HCT116 (cell line): ENCODE data around the gene CFAP97D2. TPM values are rescaled to one million over a fixed set of nuclear protein-coding genes. Genes with fewer than 3 reads are reported as not detected.

Experiments used
- ATAC-seq: fragments of 200-7000 bp; cut with Tn5 transposase; 2 replicates; pipeline ENCODE4 v1.9.1; 2020; ENCODE audit warnings: mild to moderate bottlenecking, moderate library complexity
- BruUV-seq: library from RNA; stranded (reverse); fragments of 400-500 nt; replicated peaks from 2 replicates; lab custom pipeline; 2021; lab: Mats Ljungman, UMichigan
- CTCF ChIA-PET: fragments of 300-600 bp; sonication (Branson Sonifier 250); formaldehyde crosslinking; loops from one replicate; lab custom pipeline; 2021; ENCODE audit warnings: antibody characterized with exemption; lab: Charles Lee
- POLR2A ChIA-PET: fragments of 300-600, 350-600 bp; sonication (Branson Sonifier 250); formaldehyde crosslinking; loops from one replicate; lab custom pipeline; 2021; ENCODE audit warnings: antibody characterized with exemption; lab: Charles Lee
- RAD21 ChIA-PET, 2 experiments: fragments of 300-600 bp; sonication (Branson Sonifier 250); formaldehyde crosslinking; loops; one replicate each; lab custom pipeline; 2023; ENCODE audit warnings: low total read pairs in 2 of 2; ENCODE audit not compliant: uncharacterized antibody in 2 of 2, unreplicated experiment in 2 of 2, low non-redundant PET in 1 of 2; lab: Charles Lee
- DNase-seq: peaks from one replicate; pipeline ENCODE4 v3.0.0-alpha.2; 2010; ENCODE audit warnings: low read depth, low spot score
- H2AFZ ChIP-seq: fragments of 200-600 bp; shearing (Covaris generic), sonication (generic); 2 replicates; pipeline ENCODE4 v1.6.1; 2017; ENCODE audit warnings: low read depth, mixed run types, mixed read lengths, antibody characterized with exemption, low read length; ENCODE audit not compliant: poor library complexity, severe bottlenecking
- H3K27ac ChIP-seq: 2 replicates; pipeline ENCODE4 v1.5.1; 2012; ENCODE audit warnings: low read depth, low read length
- H3K27me3 ChIP-seq: fragments of 200-600 bp; sonication (generic); 2 replicates; pipeline ENCODE4 v1.6.1; 2016; ENCODE audit warnings: mixed run types, low read length, mixed read lengths; ENCODE audit not compliant: insufficient read depth
- H3K36me3 ChIP-seq, 2 experiments: fragments of 200-500 bp in 1 of 2; fragments of 200-600 bp in 1 of 2; sonication (Bioruptor generic) in 1 of 2; sonication (generic) in 1 of 2; 2 replicates each; pipeline versions ENCODE4 v1.5.1 to v1.6.1; 2014 to 2016; ENCODE audit warnings: low read length in 2 of 2, inconsistent platforms in 1 of 2, mixed read lengths in 1 of 2, mixed run types in 1 of 2; ENCODE audit not compliant: insufficient read depth in 2 of 2, control insufficient read depth in 1 of 2
- H3K4me1 ChIP-seq, 2 experiments: fragments of 200-600 bp in 1 of 2; sonication (generic) in 1 of 2; 2 replicates each; pipeline versions ENCODE4 v1.5.1 to v1.6.1; 2012 to 2017; ENCODE audit warnings: low read length in 2 of 2, inconsistent platforms in 1 of 2, mild to moderate bottlenecking in 1 of 2, mixed read lengths in 1 of 2, mixed run types in 1 of 2, moderate library complexity in 1 of 2; ENCODE audit not compliant: insufficient read depth in 2 of 2, control insufficient read depth in 1 of 2
- H3K4me2 ChIP-seq: fragments of 200-600 bp; sonication (generic); 2 replicates; pipeline ENCODE4 v1.6.1; 2017; ENCODE audit warnings: mixed run types, low read length, mixed read lengths
- H3K4me3 ChIP-seq, 2 experiments: fragments of 200-600 bp in 1 of 2; sonication (generic) in 1 of 2; replicated peaks in 1 of 2; 2 replicates each; pipeline ENCODE4 v1.5.1; 2011 to 2016; ENCODE audit warnings: low read length in 2 of 2, control low read depth in 1 of 2, low read depth in 1 of 2, mild to moderate bottlenecking in 1 of 2, mixed read lengths in 1 of 2, mixed run types in 1 of 2
- H3K79me2 ChIP-seq: fragments of 200-600 bp; sonication (generic); 2 replicates; pipeline ENCODE4 v1.6.1; 2017; ENCODE audit warnings: mild to moderate bottlenecking, mixed run types, low read length, moderate library complexity, mixed read lengths; ENCODE audit not compliant: insufficient read depth
- H3K9ac ChIP-seq: fragments of 200-600 bp; sonication (generic); 2 replicates; pipeline ENCODE4 v1.6.1; 2016; ENCODE audit warnings: low read length, mixed read lengths
- H3K9me2 ChIP-seq: fragments of 200-600 bp; sonication (generic), shearing (Covaris generic); 2 replicates; pipeline ENCODE4 v1.6.1; 2017; ENCODE audit warnings: mixed run types, mild to moderate bottlenecking, moderate library complexity; ENCODE audit not compliant: insufficient read depth
- H3K9me3 ChIP-seq, 2 experiments: fragments of 200-500 bp in 1 of 2; fragments of 200-600 bp in 1 of 2; sonication (Bioruptor generic) in 1 of 2; sonication (generic) in 1 of 2; 2 replicates each; pipeline ENCODE4 v1.6.1; 2014 to 2017; ENCODE audit warnings: low read length in 2 of 2, mixed read lengths in 2 of 2, inconsistent platforms in 1 of 2, low read depth in 1 of 2, mild to moderate bottlenecking in 1 of 2, mixed run types in 1 of 2, moderate library complexity in 1 of 2; ENCODE audit not compliant: control insufficient read depth in 1 of 2, insufficient read depth in 1 of 2
- H4K20me1 ChIP-seq: fragments of 200-600 bp; sonication (generic), shearing (Covaris generic); 2 replicates; pipeline ENCODE4 v1.6.1; 2017; ENCODE audit warnings: mixed run types, mild to moderate bottlenecking, moderate library complexity; ENCODE audit not compliant: insufficient read depth
- CBX3 ChIP-seq: IDR thresholded peaks from 2 replicates; pipeline ENCODE4 v1.6.1; 2012; ENCODE audit warnings: low read depth
- EGR1 ChIP-seq: IDR thresholded peaks from 2 replicates; pipeline ENCODE4 v1.6.1; 2012; ENCODE audit warnings: low read depth
- EZH2 ChIP-seq: fragments of 200-600 bp; sonication (generic); IDR thresholded peaks from 2 replicates; pipeline ENCODE4 v1.6.1; 2017; ENCODE audit warnings: antibody characterized with exemption, mixed run types
- POLR2A ChIP-seq: IDR thresholded peaks from 2 replicates; pipeline ENCODE4 v1.7.0; 2011; ENCODE audit warnings: borderline replicate concordance; ENCODE audit not compliant: insufficient read depth, insufficient read length; ENCODE audit errors: extremely low read depth
- POLR2AphosphoS5 ChIP-seq: IDR thresholded peaks from 2 replicates; pipeline ENCODE4 v1.6.1; 2011; ENCODE audit warnings: mild to moderate bottlenecking, low read depth, low read length, moderate library complexity
- SIN3A ChIP-seq: IDR thresholded peaks from 2 replicates; pipeline ENCODE4 v1.6.1; 2012; ENCODE audit warnings: low read depth
- SRF ChIP-seq: IDR thresholded peaks from 2 replicates; pipeline ENCODE4 v1.6.1; 2012; ENCODE audit warnings: low read depth
- TCF7L2 ChIP-seq: IDR thresholded peaks from 2 replicates; pipeline ENCODE4 v1.7.0; 2011; ENCODE audit warnings: borderline replicate concordance, inconsistent platforms; ENCODE audit not compliant: insufficient read depth, insufficient read length; ENCODE audit errors: extremely low read depth
- YY1 ChIP-seq: IDR thresholded peaks from 2 replicates; pipeline ENCODE4 v1.6.1; 2011; ENCODE audit warnings: low read length, low read depth, moderate library complexity, mild to moderate bottlenecking; ENCODE audit not compliant: insufficient replicate concordance; ENCODE audit errors: extremely low read depth
- ZNF274 ChIP-seq: fragments of 200-500 bp; sonication (Bioruptor generic); IDR thresholded peaks from 2 replicates; pipeline ENCODE4 v1.6.1; 2014; ENCODE audit warnings: mild to moderate bottlenecking, low read depth, low read length, inconsistent platforms
- intact Hi-C: fragments of 100-400 bp; cut with micrococcal nuclease; formaldehyde crosslinking; loops from 2 replicates; pipeline ENCODE4 v1.10.0; 2022
- total RNA-seq: library from RNA; stranded (reverse); gene quantifications from one replicate; pipeline ENCODE4 v1.2.1, GENCODE V29; 2021; ENCODE audit not compliant: unreplicated experiment
- TF ChIP-seq, protein P1 (sequence below), 3 experiments: fragments of 200-600 bp in 1 of 3; sonication (generic) in 1 of 3; IDR thresholded peaks in 2 of 3; conservative IDR thresholded peaks in 1 of 3; 2 replicates each; pipeline ENCODE4 v1.5.1; 2012 to 2017; ENCODE audit warnings: low read depth in 2 of 3, low read length in 2 of 3, antibody characterized with exemption in 1 of 3, borderline replicate concordance in 1 of 3, control low read depth in 1 of 3, mild to moderate bottlenecking in 1 of 3, mixed read lengths in 1 of 3, mixed run types in 1 of 3, moderate library complexity in 1 of 3; ENCODE audit not compliant: insufficient read depth in 1 of 3
- TF ChIP-seq, protein P2 (sequence below): IDR thresholded peaks from 2 replicates; pipeline ENCODE4 v1.6.1; 2012
- TF ChIP-seq, protein P3 (sequence below): IDR thresholded peaks from 2 replicates; pipeline ENCODE4 v1.6.1; 2012
- TF ChIP-seq, protein P4 (sequence below): IDR thresholded peaks from 2 replicates; pipeline ENCODE4 v1.6.1; 2012; ENCODE audit warnings: low read depth

CFAP97D2 gene
- total RNA-seq, 1 experiment from 2014 or later: not detected

DNA sequence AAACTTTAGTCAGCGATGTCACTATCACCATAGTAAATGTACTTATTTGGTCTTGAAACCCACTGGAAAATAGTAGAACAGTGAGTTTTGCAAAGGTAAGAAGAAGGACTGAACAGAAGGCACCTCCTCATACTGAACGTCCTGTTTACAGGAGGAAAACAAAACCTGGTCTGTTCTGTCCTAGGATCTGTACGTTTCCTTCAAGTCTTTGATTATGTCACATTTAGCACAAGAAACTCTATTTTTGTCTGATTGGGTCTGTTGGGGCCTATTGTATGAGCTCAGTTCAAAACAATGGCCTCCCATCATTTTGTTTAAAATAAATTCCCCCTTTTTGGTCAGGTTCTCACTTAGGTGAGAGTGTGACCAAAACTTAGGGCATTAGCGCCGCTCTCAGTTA is 11.2 kb upstream of the CFAP97D2 start:
- Histone ChIP-seq H3K9me3 (no peaks in the 10 kb centered on the region), H4K20me1 (no peaks in the 10 kb centered on the region), H3K4me2 (no peak overlapping the region), H2AFZ (no peak overlapping the region), H3K36me3 (no peaks in the 10 kb centered on the region), H3K27ac (no peak overlapping the region), H3K79me2 (no peaks in the 10 kb centered on the region), H3K4me3 (no peak overlapping the region), H3K27me3 (0 out of 2 replicates have a peak, but pooled peaks cover 2% of the 10 kb centered on the region), H3K9me2 (no peaks in the 10 kb centered on the region), H3K9ac (no peak overlapping the region), H3K4me1 (no peaks in the 10 kb centered on the region)
- TF ChIP-seq SRF: no peak
- TF ChIP-seq, protein P1, sequence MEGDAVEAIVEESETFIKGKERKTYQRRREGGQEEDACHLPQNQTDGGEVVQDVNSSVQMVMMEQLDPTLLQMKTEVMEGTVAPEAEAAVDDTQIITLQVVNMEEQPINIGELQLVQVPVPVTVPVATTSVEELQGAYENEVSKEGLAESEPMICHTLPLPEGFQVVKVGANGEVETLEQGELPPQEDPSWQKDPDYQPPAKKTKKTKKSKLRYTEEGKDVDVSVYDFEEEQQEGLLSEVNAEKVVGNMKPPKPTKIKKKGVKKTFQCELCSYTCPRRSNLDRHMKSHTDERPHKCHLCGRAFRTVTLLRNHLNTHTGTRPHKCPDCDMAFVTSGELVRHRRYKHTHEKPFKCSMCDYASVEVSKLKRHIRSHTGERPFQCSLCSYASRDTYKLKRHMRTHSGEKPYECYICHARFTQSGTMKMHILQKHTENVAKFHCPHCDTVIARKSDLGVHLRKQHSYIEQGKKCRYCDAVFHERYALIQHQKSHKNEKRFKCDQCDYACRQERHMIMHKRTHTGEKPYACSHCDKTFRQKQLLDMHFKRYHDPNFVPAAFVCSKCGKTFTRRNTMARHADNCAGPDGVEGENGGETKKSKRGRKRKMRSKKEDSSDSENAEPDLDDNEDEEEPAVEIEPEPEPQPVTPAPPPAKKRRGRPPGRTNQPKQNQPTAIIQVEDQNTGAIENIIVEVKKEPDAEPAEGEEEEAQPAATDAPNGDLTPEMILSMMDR (IDR thresholded peaks at IDR 0.05 in 2 of 3, conservative IDR thresholded peaks at IDR 0.05 in 1 of 3; ENCODE audit: borderline replicate concordance in 1 of 3, insufficient read depth in 1 of 3, low read depth in 2 of 3, low read length in 2 of 3): no peak
- TF ChIP-seq, protein P2, sequence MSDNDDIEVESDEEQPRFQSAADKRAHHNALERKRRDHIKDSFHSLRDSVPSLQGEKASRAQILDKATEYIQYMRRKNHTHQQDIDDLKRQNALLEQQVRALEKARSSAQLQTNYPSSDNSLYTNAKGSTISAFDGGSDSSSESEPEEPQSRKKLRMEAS: no peak
- no peak for TF ChIP-seq YY1
- no peak for TF ChIP-seq EGR1
- TF ChIP-seq EZH2: no peak
- no peak for TF ChIP-seq POLR2AphosphoS5
- TF ChIP-seq, protein P3, sequence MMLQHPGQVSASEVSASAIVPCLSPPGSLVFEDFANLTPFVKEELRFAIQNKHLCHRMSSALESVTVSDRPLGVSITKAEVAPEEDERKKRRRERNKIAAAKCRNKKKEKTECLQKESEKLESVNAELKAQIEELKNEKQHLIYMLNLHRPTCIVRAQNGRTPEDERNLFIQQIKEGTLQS: no peak
- TF ChIP-seq, protein P4, sequence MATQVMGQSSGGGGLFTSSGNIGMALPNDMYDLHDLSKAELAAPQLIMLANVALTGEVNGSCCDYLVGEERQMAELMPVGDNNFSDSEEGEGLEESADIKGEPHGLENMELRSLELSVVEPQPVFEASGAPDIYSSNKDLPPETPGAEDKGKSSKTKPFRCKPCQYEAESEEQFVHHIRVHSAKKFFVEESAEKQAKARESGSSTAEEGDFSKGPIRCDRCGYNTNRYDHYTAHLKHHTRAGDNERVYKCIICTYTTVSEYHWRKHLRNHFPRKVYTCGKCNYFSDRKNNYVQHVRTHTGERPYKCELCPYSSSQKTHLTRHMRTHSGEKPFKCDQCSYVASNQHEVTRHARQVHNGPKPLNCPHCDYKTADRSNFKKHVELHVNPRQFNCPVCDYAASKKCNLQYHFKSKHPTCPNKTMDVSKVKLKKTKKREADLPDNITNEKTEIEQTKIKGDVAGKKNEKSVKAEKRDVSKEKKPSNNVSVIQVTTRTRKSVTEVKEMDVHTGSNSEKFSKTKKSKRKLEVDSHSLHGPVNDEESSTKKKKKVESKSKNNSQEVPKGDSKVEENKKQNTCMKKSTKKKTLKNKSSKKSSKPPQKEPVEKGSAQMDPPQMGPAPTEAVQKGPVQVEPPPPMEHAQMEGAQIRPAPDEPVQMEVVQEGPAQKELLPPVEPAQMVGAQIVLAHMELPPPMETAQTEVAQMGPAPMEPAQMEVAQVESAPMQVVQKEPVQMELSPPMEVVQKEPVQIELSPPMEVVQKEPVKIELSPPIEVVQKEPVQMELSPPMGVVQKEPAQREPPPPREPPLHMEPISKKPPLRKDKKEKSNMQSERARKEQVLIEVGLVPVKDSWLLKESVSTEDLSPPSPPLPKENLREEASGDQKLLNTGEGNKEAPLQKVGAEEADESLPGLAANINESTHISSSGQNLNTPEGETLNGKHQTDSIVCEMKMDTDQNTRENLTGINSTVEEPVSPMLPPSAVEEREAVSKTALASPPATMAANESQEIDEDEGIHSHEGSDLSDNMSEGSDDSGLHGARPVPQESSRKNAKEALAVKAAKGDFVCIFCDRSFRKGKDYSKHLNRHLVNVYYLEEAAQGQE: no peak
- no peak for TF ChIP-seq POLR2A
- no peak for TF ChIP-seq SIN3A
- TF ChIP-seq ZNF274: no peak
- TF ChIP-seq TCF7L2: no peak
- no peak for TF ChIP-seq CBX3
- no peak for DNase-seq
- CTCF ChIA-PET: no interaction called here
- intact Hi-C loops: no loop called here
- POLR2A ChIA-PET: no interaction called here
- no peak for ATAC-seq
- no TSS peak for BruUV-seq
- RAD21 ChIA-PET: interaction anchor here in 1 of 2 experiments (0.6 kb wide), 1 partner anchor 563 kb away, joined by 3 read pairs; no protein-coding TSS in a partner anchor
